Stimulated activated CD8-positive, alpha-beta memory T cell treated with anti-CD3 and anti-CD28 coated beads, Interleukin-4, amount 100 ng/mL, for 24 hours (primary cell): ENCODE data around the gene SARM1.

Source experiments
- DNase-seq: peaks from one replicate; pipeline ENCODE4 v3.0.0-alpha.2; 2020; ENCODE audit warnings: low read depth

The SARM1 gene

GRCh38 chr17:28395968-28396367, 24.5 kb downstream of the SARM1 start:
- DNase-seq: no peak

DNA sequence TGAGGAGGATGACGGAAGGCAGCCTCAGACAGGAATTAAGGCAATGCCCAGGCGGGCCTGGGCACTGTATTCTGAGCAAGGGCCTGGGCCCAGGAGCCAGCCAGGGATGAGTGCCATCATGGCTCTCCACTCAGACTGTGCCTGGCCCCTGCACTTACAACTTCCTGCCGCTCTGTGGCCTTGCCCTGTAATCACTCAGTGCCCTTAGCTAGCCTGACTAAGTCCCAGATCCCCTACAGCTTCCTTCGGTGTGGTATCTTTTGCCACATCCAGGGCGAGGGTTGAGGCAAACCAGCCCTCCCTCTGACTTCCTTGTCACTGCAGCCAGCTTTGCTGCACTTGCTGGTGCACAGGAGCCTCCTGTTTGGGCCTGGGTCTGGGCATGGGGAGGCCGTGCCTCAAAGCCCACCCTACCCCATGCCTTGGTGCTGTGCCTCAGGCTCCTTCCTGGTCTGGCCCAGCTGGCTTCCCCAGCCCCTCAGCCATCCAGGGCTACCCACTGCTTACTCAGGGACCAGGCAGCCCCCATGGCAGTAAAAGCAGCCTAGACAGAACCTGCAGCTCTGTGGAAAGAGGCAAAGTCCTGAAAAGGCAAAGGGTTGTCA, 25.2 kb downstream of the SARM1 start:
- no peak for DNase-seq

DNA sequence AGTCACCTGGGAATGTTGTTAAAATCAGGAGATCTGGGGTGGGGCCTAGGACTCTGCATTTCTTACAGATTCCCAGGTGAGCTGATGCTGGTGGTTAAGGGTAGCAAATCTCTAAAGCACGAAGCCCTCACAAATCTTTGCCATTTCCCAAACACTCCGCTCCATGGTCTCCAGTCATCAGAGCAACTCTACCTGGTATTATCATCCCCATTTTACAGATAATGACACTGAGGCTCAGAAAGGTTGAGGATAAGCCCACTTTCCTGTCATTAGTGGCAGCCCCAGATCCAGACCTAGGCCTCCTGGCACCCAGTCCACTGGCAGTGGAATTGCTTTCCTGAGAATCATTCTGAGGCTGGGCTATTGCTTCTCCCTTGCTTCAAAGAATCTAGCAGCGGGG, 25.8 kb downstream of the SARM1 start:
- DNase-seq: no peak

- DNase-seq: no peak
These were observed 26.3 kb downstream of the SARM1 start for GRCh38 chr17:28397687-28398279.

DNA sequence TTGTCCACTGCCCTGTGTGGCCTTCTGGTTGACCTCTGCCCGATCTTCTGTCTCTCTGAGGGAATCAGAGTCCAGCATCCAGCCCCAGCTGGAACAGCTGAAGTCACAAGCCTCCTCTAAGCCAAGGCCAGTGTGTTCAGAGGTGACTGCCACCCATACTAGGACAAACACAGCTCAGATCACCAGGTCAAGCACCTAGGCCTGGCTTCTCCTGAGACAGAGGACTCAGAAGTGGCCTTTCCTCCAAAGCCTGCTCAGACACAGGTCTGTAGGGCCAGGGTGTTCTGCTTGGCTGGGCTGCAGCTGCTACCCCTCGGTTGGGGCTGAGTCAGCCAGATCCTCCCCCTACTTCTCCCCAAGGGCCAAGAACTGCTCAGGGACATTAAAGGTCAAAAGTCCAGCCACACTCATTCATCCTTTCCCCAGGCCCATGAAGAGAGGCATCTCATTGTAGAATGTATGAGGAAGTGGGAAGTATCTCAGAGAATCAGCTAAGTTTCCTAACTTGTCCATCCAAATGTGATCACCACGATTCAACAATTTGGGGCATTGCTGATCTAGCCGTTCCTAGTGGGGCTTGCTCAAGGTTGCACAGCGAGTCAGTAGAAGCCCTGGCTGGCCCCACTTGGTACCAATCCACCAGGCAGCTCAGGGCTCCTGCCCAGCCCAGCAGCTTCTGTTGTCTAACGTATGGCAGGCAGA, 26.9 kb downstream of the SARM1 start:
- no peak for DNase-seq

- DNase-seq: no peak
These were observed 28.3 kb downstream of the SARM1 start for GRCh38 chr17:28399808-28400207.

- no peak for DNase-seq
These were observed 30.7 kb downstream of the SARM1 start for GRCh38 chr17:28402224-28402630.

GRCh38 chr17:28402844-28403243, 31.4 kb downstream of the SARM1 start:
- DNase-seq: no peak

- no peak for DNase-seq
These were observed 32.5 kb downstream of the SARM1 start for GRCh38 chr17:28404007-28404406.

- DNase-seq: no peak
These were observed 32.9 kb downstream of the SARM1 start for GRCh38 chr17:28404461-28404811.

DNA sequence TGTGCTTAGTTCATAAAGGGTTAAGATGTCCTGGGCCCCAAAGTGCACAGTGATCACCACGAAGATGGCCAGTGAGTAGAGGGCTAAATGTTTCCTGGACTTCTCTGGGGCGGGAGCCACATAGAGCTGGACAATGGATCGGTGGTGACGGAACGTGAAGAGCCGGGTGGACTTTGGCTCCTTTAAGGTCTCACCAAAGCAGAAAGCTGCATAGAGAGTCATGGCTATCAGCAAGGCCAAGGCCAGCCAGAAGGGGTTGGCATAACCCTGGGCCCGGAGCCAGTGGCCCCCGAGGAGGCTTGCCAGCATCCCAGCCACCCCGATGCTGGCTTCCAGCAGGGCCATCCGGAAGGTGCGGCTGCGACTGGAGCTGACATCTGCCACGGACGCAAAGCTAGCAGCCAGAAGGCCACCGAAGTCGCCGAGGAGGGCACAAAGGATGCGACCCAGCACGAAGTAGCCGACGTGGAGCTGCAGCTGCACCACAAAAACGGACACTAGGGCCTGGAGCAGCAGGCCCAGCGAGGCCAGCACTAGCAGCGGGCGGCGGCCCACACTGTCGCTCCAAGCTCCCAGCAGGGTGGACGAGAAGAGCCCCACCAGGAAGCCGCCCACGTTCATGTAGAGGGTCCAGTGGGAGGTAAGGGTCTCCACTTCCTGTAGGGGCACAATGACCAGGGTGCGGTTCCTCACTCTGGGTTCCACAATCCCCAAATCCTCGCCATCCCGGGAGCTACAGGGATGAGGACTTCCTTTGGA, 33.5 kb downstream of the SARM1 start:
- DNase-seq: no peak

DNA sequence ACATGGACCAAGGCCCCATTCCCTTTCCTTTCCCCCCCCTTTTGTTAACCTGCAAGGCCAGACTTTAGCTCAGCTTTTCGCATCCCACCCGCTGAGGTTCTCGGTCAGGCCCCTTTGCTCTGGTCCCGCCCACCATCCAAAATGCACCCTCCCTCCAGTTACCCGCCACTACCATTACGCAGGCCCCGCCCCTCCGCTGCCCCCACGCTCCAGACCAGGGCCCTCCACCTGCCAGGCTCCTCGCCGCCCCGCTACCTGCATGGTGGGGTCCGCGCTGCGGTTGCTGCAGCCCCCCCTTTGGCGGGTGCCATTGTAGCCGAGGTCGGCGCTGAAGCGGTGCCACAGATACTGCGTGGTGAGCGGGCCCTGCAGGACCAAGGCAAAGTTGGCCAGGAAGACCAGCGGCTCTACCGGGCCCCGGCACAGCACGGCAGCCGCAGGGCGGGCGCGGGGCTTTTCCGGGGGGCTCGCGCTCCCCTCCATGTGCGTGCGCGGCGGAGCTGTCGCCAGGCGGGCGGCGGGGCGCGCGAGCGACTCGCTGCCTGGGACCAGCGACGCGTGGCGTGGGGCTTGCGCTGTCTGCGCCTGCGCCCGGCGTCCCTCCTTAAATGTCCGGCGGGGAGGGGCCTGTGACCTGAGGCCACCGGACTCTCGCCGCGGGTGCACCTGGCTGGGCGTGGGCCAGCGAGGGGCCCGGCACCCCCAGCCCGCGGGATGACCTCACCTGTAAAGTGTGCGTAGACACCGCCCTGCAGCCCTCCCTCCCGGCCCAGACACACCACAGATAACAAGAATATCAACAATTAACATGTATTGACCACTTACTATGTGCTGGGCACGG, 34.4 kb downstream of the SARM1 start, which contains the start of gene SLC46A1:
Gene SLC46A1 (minus strand): TSS at position 581 of the 841 bp plus-strand sequence. CDS start 98 bp downstream, at position 483.
- peak; percentile 65 for DNase-seq

DNA sequence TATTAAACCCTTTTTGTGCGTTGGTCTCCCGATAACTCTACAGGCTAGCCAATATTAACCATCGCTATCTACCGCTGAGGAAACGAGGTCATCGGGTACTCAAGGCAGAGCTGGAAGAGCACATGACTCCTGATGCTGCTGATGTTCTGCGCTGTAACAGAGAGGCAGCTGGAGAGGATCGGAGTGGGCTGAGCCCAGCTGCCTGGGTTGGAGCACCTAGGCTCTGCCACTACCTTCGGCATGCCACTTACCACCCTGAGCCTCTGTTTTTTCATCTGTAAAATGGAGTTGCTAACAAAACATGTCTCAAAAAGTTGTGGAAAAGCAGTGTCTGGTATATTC, 35.0 kb downstream of the SARM1 start:
- DNase-seq: no peak

GRCh38 chr17:28407130-28407973, 35.9 kb downstream of the SARM1 start:
- DNase-seq: no peak

DNA sequence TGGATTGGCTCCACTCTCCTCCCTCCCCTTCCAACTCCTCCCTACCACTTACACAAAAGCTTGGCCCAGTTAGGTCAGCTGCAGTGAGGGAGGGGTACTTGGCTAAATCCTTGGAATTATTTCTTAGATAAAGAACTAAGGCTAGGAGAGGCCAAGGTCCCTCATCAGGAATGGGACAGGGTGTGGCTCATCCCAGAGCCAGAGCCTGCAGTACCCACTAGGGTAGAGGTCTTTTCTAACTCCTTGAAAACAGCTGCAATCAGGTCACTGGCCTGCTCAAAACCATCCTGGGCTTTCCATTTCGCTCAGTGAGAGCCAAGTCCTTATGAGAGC, 36.4 kb downstream of the SARM1 start:
- no peak for DNase-seq

DNA sequence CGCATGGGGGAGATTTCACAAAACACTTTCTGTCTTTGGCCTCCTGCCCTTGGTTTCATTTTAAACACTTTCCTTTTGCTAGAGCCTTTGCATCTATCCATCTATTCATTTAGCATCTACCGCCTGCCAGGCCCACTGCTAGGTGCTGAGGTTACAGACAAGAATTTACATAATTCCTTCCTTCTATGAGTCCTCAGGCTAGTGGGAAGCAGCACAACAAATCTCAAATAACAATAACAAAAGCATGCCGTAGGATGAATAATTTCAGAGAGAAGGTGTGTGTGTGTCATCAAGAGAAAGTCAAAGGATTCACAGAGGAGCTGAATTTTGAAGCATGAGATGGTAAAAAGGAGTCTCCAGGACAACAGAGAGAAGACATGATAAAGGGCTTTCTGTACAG, 40.6 kb downstream of the SARM1 start:
- DNase-seq: no peak

- no peak for DNase-seq
These were observed 42.3 kb downstream of the SARM1 start for GRCh38 chr17:28413804-28414203.

- DNase-seq: no peak
These were observed 44.4 kb downstream of the SARM1 start for GRCh38 chr17:28415886-28416285.

DNA sequence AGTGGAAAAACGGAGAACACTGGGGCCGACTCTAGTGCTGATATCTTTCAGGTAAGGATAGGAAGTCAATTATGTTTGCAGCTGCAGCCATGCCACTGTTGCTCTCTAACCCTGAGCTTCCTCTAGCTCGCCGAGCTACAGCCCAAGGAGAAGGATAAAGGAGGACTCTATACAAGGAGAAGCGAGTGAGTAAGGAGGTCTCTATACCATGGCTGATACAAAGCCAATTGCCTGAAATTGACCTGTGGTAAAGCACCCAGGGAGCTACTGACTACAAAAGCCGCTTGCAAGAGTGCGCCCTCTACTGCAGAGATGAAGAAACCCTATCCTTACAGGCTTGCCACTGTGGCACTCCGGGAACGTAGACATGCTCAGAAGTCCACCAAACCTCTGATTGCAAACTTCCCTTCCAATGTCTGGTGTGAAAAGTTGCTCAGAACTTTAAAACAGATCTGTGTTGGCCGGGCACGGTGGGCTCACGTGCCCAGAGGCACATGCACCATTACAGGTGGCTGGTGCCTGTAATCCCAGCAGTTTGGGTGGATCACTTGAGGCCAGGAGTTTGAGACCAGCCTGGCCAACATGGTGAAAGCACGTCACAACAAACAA, 45.3 kb downstream of the SARM1 start:
- peak; percentile 19 for DNase-seq

- DNase-seq: no peak
These were observed 50.4 kb downstream of the SARM1 start for GRCh38 chr17:28421787-28422305.

DNA sequence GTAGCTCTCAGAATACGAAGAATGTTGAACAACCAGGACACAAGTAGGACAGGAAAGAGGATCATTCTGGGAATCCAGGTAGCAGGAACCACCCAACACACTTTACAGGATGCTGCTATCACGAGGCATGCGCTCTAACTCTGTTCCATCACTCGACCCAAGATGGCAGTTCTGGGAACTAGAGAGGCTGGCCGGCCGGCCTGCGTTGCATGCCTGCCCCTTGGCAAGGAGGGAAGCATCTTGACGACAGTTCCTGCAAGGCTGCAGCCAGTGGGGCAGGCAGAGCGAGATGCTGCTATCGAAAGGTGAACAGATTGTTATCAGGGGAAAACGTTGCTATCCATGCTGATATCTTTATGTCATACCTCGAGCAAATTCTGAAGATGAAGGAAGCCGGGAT, 53.7 kb downstream of the SARM1 start:
- DNase-seq: no peak
